ENCODE results near the gene ARHGEF16.

The ARHGEF16 gene

DNA sequence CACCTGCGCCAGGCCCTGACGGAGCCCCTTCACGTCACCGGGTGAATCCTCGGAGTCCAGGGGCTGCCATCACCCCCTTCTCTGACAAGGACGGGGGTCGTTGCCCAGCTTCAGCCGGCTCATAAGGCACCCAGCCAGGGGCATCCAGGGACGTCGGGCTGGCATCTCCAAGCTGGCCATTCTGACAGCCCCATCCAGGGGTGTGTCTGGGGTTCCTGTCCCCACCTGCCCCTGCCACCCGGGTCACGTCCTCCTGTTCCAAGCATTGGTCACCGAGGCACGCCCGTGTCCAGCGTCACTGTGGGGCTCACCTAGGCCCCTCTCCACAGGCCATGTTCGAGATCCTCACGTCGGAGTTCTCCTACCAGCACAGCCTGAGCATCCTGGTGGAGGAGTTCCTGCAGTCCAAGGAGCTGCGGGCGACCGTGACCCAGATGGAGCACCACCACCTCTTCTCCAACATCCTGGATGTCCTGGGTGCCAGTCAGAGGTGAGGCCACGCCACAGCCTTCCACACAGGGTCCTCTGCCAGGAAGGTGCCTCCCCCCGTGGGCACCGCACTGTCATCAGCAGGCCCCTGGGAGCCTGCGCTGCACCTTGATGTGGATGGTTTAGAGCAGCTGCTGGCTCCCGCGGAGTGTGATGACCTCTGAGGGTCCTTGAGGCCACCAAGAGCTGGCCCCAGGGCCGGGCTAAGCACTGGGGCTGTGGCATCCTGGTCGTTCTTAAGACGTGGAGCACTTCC is 14.8 kb downstream of the ARHGEF16 start:
- DNase-seq: no peak

- DNase-seq: no peak
Measured at GRCh38 chr1:3469849-3470649, 15.6 kb downstream of the ARHGEF16 start.

GRCh38 chr1:3470650-3471355 is 16.3 kb downstream of the ARHGEF16 start:
- no peak for DNase-seq

- no peak for DNase-seq
Measured at GRCh38 chr1:3471356-3472087, 17.1 kb downstream of the ARHGEF16 start.

DNA sequence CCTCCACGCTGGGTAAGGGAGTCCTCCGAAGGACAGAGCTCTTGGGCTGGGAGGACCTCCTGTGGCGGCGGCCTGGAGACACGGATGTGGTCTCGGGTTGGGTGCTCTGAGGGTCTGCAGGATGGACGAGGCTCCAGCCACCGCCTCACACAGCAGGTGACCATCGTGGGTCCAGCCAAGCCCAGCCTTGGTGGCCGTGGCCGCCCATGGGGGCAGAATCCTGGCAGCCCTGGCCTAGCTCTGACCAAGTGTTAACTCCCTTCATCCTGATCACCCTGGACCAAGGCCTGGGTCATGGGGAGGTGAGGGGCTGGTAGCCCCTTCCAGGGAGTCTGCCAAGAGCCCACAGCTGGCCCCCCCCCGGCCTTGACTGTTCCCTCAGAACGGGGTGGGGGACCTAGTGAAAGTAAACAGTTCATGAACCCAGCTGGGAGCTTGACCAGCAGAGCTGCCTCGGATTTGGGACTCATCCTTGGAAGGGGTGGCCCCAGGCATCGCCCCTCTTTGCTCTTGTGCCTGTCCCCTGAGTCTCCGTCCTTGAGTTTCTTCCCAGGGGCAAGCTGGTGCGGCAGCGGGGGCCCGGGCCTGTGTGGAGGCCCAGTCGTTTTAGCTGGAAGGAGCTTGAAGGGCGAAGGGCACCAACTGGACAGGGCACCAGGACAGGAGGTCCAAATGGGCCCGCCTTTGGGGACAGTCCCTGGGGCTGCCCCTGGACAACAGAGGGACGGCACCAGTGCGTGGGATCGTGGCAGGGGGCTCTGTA is 17.8 kb downstream of the ARHGEF16 start:
- no peak for DNase-seq

DNA sequence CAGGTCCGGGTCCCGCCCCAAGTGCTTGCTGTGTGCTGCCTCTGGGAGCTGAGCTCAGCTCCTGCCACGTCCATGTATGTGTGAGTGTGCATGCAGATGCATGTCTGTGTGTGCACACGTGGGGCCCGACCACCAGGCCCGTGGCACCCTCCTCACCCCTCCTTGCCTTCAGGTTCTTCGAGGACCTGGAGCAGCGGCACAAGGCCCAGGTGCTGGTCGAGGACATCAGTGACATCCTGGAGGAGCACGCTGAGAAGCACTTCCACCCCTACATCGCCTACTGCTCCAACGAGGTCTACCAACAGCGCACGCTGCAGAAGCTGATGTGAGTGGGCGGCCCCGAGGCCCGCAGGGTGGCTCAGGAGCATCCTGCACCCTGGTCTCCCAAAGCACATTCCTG is 18.4 kb downstream of the ARHGEF16 start:
- no peak for DNase-seq

- DNase-seq: no peak
Measured at GRCh38 chr1:3473381-3473844, 18.9 kb downstream of the ARHGEF16 start.

GRCh38 chr1:3474016-3474415 is 19.6 kb downstream of the ARHGEF16 start:
- no peak for DNase-seq

- DNase-seq: no peak
Measured at GRCh38 chr1:3474421-3474820, 20.0 kb downstream of the ARHGEF16 start.

GRCh38 chr1:3475839-3476573 is 21.5 kb downstream of the ARHGEF16 start:
- DNase-seq: no peak

DNA sequence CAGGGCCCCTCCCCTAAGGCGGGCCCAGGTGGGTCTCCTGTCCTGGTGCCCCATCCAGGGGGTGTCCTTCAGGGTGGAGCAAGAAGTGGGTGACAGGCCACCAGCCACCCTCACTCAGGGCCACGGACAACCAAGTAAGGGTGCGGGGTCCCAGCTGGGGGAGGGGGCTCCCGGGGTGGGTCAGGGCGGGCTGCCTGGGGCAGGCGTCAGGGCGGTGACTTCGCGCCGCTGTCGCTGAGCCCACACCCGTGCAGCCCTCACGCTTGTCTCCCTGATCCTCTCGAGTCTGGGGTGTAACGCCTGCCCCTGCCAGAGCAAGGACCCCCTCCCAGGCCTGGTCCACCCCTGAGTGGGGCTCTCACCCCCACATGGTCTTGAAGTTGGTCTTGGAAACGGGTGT is 22.2 kb downstream of the ARHGEF16 start:
- no peak for DNase-seq

DNA sequence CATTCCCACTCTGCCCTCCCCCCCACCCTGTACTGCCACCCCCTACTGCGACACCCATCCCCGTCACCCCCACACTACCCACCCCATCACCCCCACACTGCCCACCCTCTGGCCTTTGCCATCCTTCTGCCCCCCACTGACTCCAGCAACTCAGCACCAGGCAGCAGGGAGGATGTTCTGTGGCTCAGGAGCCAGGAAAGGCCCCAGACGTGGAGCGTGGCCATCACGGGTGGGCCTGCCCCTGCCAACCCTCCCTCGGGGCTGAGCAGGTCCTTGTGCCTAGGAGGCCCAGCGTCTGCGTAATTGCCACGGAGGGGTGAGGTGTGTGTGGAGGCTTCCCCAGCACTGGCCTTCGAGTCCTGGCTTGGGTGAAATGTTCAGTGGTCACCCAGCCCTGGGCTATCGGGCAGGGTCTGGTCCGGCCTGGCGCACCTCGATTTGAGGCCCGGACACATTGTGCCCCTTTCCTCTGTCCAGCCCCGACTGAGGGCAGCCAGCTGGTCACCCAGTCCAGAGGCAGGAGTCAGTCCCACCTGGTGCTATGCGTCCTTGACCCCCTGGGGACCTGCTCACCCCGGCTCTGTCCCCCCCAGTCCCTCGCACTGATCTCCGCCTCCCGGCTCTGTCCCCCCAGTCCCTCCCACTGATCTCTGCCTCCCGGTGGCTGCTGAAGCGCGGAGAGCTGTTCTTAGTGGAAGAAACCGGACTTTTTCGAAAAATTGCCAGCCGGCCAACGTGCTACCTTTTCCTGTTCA is 23.0 kb downstream of the ARHGEF16 start:
- no peak for DNase-seq

DNA sequence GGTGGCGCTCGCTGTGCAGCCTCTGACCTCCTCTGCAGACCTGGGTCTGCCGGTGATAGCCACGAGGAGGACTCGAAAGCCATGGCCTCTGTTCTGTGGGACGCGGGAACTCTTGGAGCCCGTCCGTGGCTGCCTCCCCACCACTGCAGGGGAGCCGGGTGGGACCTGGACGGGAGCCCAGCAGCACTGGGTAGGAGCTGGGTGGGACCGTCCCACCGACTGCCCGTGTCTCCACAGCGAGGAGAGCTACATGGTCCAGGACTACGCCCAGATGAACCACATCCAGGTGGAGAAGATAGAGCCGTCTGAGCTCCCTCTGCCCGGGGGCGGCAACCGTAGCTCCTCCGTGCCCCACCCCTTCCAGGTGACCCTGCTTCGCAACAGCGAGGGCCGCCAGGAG is 23.7 kb downstream of the ARHGEF16 start:
- DNase-seq: no peak

DNA sequence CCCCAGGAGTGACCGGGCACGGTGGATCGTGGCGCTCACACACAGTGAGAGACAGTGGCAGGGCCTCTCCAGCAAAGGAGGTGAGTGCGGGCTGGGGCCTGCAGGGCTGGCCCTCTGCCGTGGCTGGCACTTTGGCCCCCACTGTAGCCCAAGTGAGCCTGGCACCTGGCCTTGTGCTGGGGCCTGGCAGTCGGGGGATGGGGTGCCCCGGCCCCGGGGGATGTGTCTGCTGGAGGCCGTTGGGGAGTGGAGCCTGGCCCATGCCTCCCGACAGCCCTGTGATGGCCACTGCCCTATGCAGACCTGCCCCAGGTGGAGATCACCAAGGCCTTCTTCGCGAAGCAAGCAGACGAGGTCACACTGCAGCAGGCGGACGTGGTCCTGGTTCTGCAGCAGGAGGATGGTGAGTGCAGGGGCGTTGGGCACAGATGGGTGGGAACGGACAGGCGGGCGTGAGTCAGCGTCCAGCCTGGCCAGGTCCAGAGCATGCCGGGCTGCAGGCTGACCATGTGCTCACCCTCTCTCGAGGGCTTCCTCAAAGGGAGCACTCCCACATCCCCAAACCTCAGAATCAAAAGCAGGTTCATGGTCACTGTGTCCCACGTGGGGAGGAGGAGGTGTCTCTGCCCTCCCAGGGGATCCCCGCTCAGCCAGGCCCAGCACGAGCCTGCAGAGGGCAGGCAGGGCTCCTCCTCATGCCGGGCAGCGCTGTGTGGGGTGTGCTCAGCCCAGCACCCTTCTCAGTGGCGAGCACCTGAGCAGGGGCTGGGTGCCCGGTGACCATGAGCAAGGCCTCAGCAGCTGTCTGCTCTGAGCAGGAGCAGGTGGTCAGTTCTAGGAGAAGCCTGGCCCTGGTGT is 25.3 kb downstream of the ARHGEF16 start:
- DNase-seq: no peak

DNA sequence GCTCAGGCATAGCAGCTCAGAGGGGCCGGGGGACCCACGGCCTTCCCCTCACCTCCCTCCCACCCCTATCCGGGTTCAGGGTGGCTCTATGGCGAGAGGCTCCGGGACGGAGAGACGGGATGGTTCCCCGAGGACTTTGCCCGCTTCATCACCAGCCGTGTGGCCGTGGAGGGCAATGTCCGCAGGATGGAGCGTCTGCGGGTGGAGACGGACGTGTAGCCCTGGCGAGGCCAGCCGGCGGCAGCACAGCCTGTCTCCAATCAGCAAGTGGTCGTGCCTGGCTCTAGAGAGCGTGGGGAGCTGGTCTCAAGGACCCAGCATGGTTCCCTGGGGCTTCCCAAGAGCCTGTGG is 25.9 kb downstream of the ARHGEF16 start:
- no peak for DNase-seq

DNA sequence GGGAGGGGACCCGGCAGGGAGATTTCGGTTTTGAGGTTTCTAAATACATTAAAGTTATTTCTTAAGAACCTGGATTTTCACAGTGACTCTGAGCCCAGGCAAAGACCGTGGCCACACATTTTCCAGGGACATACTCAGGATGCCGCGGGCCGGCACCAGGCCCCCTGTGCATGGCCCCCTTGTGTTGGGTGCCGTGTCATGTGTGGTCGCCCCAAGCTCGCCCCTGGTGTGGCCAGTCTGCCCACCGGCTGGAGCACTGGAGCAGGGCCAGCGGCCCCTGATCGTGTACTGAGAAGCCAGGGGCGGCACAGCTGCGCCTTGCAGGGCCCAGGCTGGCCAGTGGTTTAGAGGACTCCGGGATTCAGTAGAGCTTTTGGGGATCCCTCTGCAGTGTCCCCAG is 26.6 kb downstream of the ARHGEF16 start:
- no peak for DNase-seq

DNA sequence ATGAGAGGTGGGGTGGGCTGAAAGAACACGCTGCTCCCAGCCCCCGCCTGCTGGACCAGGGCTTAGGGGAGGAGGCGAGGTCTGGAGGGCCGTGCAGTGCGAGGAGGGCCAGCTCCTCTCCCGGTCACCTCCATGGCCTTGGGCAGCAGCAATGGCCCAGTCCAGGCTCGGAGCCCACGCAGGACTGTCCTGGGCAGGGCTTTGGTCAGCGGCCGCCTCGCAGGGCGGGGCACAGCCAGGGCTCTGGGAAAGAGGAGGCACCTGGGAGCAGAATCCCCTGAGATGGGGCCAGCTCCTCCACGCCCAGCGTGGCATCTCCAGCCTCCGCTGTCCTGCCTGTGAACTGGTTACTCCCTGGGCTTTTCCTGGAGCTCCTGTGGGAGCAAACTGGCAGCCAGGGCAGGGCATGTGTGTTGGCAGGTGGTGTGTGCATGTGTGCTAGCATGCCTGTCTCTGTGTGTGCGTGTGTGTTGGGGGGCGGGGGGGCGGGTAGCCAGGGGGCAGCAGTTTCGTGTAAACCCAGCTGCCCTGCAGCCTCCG is 27.4 kb downstream of the ARHGEF16 start:
- DNase-seq: no peak

GRCh38 chr1:3482378-3482849 is 27.9 kb downstream of the ARHGEF16 start:
- DNase-seq: no peak

GRCh38 chr1:3483380-3483779 is 28.9 kb downstream of the ARHGEF16 start:
- DNase-seq: no peak

Measured in activated CD4-positive, alpha-beta T cell treated with anti-CD3 and anti-CD28 coated beads for 1 hour (primary cell).